ENCODE data around the gene UBTD2. TPM values are rescaled to one million over a fixed set of nuclear protein-coding genes. Genes with fewer than 3 reads are reported as not detected.

The UBTD2 gene
- total and polyA plus RNA-seq, 9 of the 15 experiments (the other 6 are each of a cell fraction or from before 2014, with no cell fraction given), result 0.01 to 0.46 (median 0.15) TPM; not detected in 1

DNA sequence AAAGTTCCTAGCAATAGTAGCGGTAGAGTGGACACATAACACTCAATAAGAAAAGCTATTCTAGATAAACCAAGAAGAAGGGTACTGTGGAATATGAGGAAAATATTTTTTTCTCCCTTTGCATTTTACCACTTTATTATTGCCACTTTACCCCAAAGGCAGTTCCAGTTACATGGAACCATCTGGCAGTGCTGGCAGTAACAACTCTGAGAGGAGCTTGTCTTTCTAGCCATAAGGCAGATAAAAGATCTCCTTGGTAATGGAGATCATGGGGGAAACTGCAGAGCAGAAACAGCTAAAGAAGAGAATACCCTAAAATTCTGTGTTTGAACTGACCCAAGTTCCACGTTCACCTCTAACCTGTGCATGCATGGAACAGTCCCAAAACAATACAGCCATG lies 38.5 kb downstream of the UBTD2 start (continued):
- TF ChIP-seq, protein P1, sequence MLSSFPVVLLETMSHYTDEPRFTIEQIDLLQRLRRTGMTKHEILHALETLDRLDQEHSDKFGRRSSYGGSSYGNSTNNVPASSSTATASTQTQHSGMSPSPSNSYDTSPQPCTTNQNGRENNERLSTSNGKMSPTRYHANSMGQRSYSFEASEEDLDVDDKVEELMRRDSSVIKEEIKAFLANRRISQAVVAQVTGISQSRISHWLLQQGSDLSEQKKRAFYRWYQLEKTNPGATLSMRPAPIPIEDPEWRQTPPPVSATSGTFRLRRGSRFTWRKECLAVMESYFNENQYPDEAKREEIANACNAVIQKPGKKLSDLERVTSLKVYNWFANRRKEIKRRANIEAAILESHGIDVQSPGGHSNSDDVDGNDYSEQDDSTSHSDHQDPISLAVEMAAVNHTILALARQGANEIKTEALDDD (IDR thresholded peaks at IDR 0.05), result no peak
- TF ChIP-seq BACH1 (tag; IDR thresholded peaks at IDR 0.05) (no peak), NR2C1 (IDR thresholded peaks at IDR 0.05) (no peak), NR2C1 (tag; IDR thresholded peaks at IDR 0.05) (no peak)
- TF ChIP-seq, protein P2, sequence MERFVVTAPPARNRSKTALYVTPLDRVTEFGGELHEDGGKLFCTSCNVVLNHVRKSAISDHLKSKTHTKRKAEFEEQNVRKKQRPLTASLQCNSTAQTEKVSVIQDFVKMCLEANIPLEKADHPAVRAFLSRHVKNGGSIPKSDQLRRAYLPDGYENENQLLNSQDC (CRISPR knock-in tag; IDR thresholded peaks at IDR 0.05), result no peak

DNA sequence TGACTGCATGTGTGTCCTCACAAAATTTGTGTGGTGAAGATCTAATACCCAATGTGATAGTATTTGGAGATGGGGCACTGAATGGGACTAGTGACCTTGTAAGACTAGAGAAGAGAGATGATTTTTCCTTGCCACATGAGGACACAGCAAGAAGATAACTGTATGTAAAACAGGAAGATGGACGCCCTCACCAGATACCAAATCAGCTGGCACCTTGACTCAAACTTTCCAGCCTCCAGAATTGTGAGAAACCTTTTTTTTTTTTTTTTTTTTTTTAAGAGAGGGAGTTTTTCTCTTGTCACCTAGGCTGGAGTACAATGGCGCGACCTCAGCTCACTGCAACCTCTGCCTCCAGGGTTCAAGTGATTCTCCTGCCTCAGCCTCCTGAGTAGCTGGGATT lies 40.3 kb downstream of the UBTD2 start:
- DNase-seq (ENCODE audit: extremely low read depth in 1 of 4, low spot score in 3 of 4) (no peak), FAIRE-seq (no peak)
- WGBS (ENCODE audit: insufficient coverage, low coverage, missing lambda C conversion rate), result 0% methylated on average over 3 of the region's 3 CpGs

More for the DNA sequence above, 40.3 kb downstream of the UBTD2 start:
- no peaks in the 10 kb centered on the region for H3K4me1 ChIP-seq (replicated peaks in 1 of 2; ENCODE audit: control insufficient read depth in 2 of 2, insufficient read depth in 2 of 2, low read length in 2 of 2)
- H2AFZ ChIP-seq (ENCODE audit: low read depth, low read length), result no peak overlapping the region
- ChIA-PET POLR2A (no interaction called here), CTCF (ENCODE audit: low intra/inter-chr PET ratio) (no interaction called here)
- no peak overlapping the region for H3K4me2 ChIP-seq (ENCODE audit: insufficient read depth, low read length)
- no peaks in the 10 kb centered on the region for H3K79me2 ChIP-seq (ENCODE audit: control insufficient read depth, insufficient read depth, low read length)
- H3K9ac ChIP-seq (ENCODE audit: insufficient read depth in 1 of 2, low read depth in 2 of 2, low read length in 2 of 2), result no peak overlapping the region
- intact Hi-C loops (cut with micrococcal nuclease), result no loop called here
- TF ChIP-seq, protein P3, sequence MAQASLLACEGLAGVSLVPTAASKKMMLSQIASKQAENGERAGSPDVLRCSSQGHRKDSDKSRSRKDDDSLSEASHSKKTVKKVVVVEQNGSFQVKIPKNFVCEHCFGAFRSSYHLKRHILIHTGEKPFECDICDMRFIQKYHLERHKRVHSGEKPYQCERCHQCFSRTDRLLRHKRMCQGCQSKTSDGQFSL (CRISPR knock-in tag; IDR thresholded peaks at IDR 0.05), result no peak
- TF ChIP-seq, protein P3 (tag; IDR thresholded peaks at IDR 0.05), result no peak
- TF ChIP-seq SAFB (IDR thresholded peaks at IDR 0.05; ENCODE audit: borderline replicate concordance, low read depth, low read length) (no peak), CAMTA2 (CRISPR knock-in tag; conservative IDR thresholded peaks at IDR 0.05) (no peak), ELF1 (tag; IDR thresholded peaks at IDR 0.05) (no peak)
- peaks cover 0 to 12% of the 10 kb centered on the region in 2 experiments; a peak in 4 of 5 replicates for H3K27me3 ChIP-seq (ENCODE audit: control insufficient read depth in 2 of 2, insufficient read depth in 2 of 2, low read length in 2 of 2)
- no peaks in the 10 kb centered on the region for H3K36me3 ChIP-seq (ENCODE audit: control insufficient read depth, insufficient read depth, low read length)
- no peak overlapping the region for H3K4me3 ChIP-seq
- H3K9me3 ChIP-seq (replicated peaks; ENCODE audit: control insufficient read depth, insufficient read depth, low read depth, low read length), result no peaks in the 10 kb centered on the region
- in situ Hi-C loops (cut with MboI), result no loop called here
- H3K9me1 ChIP-seq (ENCODE audit: control insufficient read depth, insufficient read depth, low read length), result no peaks in the 10 kb centered on the region
- no peak overlapping the region for H3K27ac ChIP-seq (ENCODE audit: extremely low read depth, low read depth, low read length)
- no peak for ATAC-seq
- H4K20me1 ChIP-seq (replicated peaks; ENCODE audit: control insufficient read depth, insufficient read depth, low read length), result no peaks in the 10 kb centered on the region; the same call in 1 of the 2 replicates
- BruUV-seq (replicated peaks), result no TSS peak
